PFSK-1 (cell line): Measurements from ENCODE around the gene VPS13D.

Source experiments
- FOXP2 ChIP-seq: optimal IDR thresholded peaks from 2 replicates; pipeline ENCODE3; 2011; ENCODE audit warnings: borderline replicate concordance, control low read depth, inconsistent platforms; ENCODE audit not compliant: insufficient read depth; ENCODE audit errors: extremely low read length, extremely low read depth
- POLR2AphosphoS5 ChIP-seq: IDR thresholded peaks from 2 replicates; pipeline ENCODE4 v1.6.1; 2012; ENCODE audit warnings: low read depth, mild to moderate bottlenecking, control low read depth, low read length, moderate library complexity
- REST ChIP-seq, 2 experiments: IDR thresholded peaks; 2 replicates each; pipeline versions ENCODE4 v1.6.1 to v1.8.0; 2011 to 2012; ENCODE audit warnings: low read depth in 2 of 2, low read length in 2 of 2, control low read depth in 1 of 2, inconsistent platforms in 1 of 2, mild to moderate bottlenecking in 1 of 2, moderate library complexity in 1 of 2; ENCODE audit not compliant: insufficient read depth in 1 of 2
- SIN3A ChIP-seq: IDR thresholded peaks from 2 replicates; pipeline ENCODE4 v1.6.1; 2012; ENCODE audit warnings: mild to moderate bottlenecking, low read length, moderate library complexity, borderline replicate concordance; ENCODE audit not compliant: insufficient read depth
- TAF1 ChIP-seq: IDR thresholded peaks from 2 replicates; pipeline ENCODE4 v1.6.1; 2012; ENCODE audit warnings: low read length, control low read depth, borderline replicate concordance; ENCODE audit not compliant: insufficient read depth

- TF ChIP-seq TAF1 = no peak
- TF ChIP-seq POLR2AphosphoS5 = no peak
- no peak for TF ChIP-seq REST (IDR thresholded peaks at IDR 0.05; ENCODE audit: insufficient read depth in 1 of 2, low read depth in 2 of 2, low read length in 2 of 2)
- no peak for TF ChIP-seq SIN3A
- no peak for TF ChIP-seq FOXP2
Observed at GRCh38 chr1:12384836-12385456, 155.1 kb downstream of the VPS13D start.
